ENCODE data around the gene FBXL4. TPM values are rescaled to one million over a fixed set of nuclear protein-coding genes. Genes with fewer than 3 reads are reported as not detected.

Gene FBXL4
- total and polyA plus RNA-seq, 10 of the 15 experiments (the other 5 are each of a cell fraction or from before 2014, with no cell fraction given), result 2.9 to 16.9 (median 7.2) TPM

DNA sequence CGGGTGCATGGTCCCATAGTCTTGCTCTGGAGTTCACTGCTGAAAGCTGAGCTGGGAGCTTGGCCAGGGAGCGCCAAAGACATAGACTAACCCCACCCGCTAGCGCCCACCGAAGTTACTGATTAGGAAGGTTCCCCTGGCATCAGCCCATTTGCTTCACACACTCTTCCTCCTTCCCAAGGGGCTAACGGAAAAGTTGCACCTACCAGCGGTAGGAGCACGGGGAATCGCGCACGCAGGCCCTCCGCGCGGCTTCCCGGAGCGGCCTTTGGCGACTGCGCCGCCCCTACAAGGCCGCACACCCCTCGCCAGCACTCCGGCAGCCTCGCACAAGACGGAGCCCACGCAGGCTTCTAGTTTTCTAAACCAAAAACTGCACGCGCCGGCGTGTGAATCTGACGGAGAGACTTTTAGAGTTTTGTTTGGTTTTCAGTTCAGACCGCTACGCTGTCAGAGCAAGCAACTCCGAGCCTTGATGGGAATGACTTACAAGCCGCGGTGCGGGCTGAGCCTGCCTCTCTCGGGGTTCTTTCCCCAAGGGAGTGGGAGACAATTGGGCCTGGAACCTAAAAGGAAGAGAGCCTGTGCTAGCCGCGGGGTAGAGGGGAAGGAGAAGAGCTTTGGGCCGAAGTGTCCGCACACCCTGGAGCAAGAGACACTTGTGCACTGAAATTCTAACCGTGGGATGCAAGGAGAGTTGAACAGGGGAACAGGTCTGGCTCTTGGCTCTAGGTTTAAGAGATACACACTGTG, 114.3 kb downstream of the FBXL4 start:
- H3K79me2 ChIP-seq (ENCODE audit: control insufficient read depth, insufficient read depth, low read length), result no peaks in the 10 kb centered on the region
- no peak overlapping the region for H3K9ac ChIP-seq (ENCODE audit: control insufficient read depth, insufficient read depth, low read length)
- H3K27ac ChIP-seq (ENCODE audit: control insufficient read depth, insufficient read depth), result no peak overlapping the region
- RAD21 ChIA-PET (ENCODE audit: unreplicated experiment), result no interaction called here
- ATAC-seq (peak; percentile 27), DNase-seq (ENCODE audit: low read depth, low spot score) (no peak), FAIRE-seq (no peak)
- in situ Hi-C loops (cut with MboI), result no loop called here
- SMC1A ChIA-PET (ENCODE audit: uncharacterized antibody, unreplicated experiment), result no interaction called here
- POLR2A ChIA-PET, result no interaction called here
- H3K36me3 ChIP-seq (ENCODE audit: control insufficient read depth in 2 of 2, insufficient read depth in 2 of 2, low read length in 1 of 2), result no peaks in the 10 kb centered on the region
- intact Hi-C loops (cut with micrococcal nuclease; ENCODE audit: unreplicated experiment), result no loop called here
- no peaks in the 10 kb centered on the region; the same call in 2 of the 3 replicates for H3K9me3 ChIP-seq (replicated peaks; ENCODE audit: control insufficient read depth, insufficient read depth, low read length)
- CTCF ChIA-PET, result no interaction called here
- no TSS peak for BruUV-seq (replicated peaks)
- 20% methylated on average over 41 of the region's 42 CpGs for WGBS (ENCODE audit: insufficient coverage, insufficient replicate concordance, low lambda C conversion rate, missing lambda C conversion rate)
- peaks cover 18 to 43% of the 10 kb centered on the region in 2 experiments for H3K27me3 ChIP-seq (replicated peaks in 1 of 2; ENCODE audit: control insufficient read depth in 2 of 2, insufficient read depth in 2 of 2, low read length in 1 of 2)
- no peak overlapping the region for H2AFZ ChIP-seq (ENCODE audit: control insufficient read depth, low read depth, low read length)
- H3K4me1 ChIP-seq (ENCODE audit: control insufficient read depth, insufficient read depth, low read length), result no peaks in the 10 kb centered on the region
- no peak for TF ChIP-seq SREBF1 (IDR thresholded peaks at IDR 0.05; ENCODE audit: low read length)
- no peak for TF ChIP-seq RFX5 (IDR thresholded peaks at IDR 0.05; ENCODE audit: low read depth, low read length)
- TF ChIP-seq MEF2B (IDR thresholded peaks at IDR 0.05; ENCODE audit: partially characterized antibody, poor library complexity, severe bottlenecking), result no peak
- no peak for TF ChIP-seq MEF2A (IDR thresholded peaks at IDR 0.05; ENCODE audit: insufficient read depth, low read depth, low read length)
- TF ChIP-seq GATAD2B (conservative IDR thresholded peaks at IDR 0.05; ENCODE audit: low read depth), result no peak
- TF ChIP-seq SIN3A (IDR thresholded peaks at IDR 0.05; ENCODE audit: low read depth, low read length), result no peak
- no peak for TF ChIP-seq NFYB (IDR thresholded peaks at IDR 0.05; ENCODE audit: insufficient read depth, low read depth, low read length)
- peak overlapping the region; percentile 84 for H3K4me2 ChIP-seq (ENCODE audit: control insufficient read depth, insufficient read depth)
- no peaks in the 10 kb centered on the region for H4K20me1 ChIP-seq (ENCODE audit: control insufficient read depth, insufficient read depth)
- peak overlapping the region; percentile 64; the same call in 1 of the 2 replicates for H3K4me3 ChIP-seq

- H2AFZ ChIP-seq (ENCODE audit: control insufficient read depth, low read depth, low read length), result no peak overlapping the region
- SMC1A ChIA-PET (ENCODE audit: uncharacterized antibody, unreplicated experiment), result no interaction called here
- FAIRE-seq, result no peak
- in situ Hi-C loops (cut with MboI) (no loop called here), intact Hi-C loops (cut with micrococcal nuclease; ENCODE audit: unreplicated experiment) (no loop called here)
- H3K4me1 ChIP-seq (ENCODE audit: control insufficient read depth, insufficient read depth, low read length), result no peaks in the 10 kb centered on the region
- peak; percentile 25; the same call in 2 of the 3 replicates for ATAC-seq
- POLR2A ChIA-PET, result no interaction called here
- RAD21 ChIA-PET (ENCODE audit: unreplicated experiment), result no interaction called here
- CTCF ChIA-PET, result no interaction called here
- H3K27ac ChIP-seq (ENCODE audit: control insufficient read depth, insufficient read depth), result no peak overlapping the region
- WGBS (ENCODE audit: insufficient coverage, insufficient replicate concordance, low lambda C conversion rate, missing lambda C conversion rate), result 49% methylated on average over 24 of the region's 26 CpGs
- H3K27me3 ChIP-seq (replicated peaks in 1 of 2; ENCODE audit: control insufficient read depth in 2 of 2, insufficient read depth in 2 of 2, low read length in 1 of 2), result peaks cover 18 to 45% of the 10 kb centered on the region in 2 experiments
- TF ChIP-seq TBL1XR1 (IDR thresholded peaks at IDR 0.05; ENCODE audit: low read depth, low read length) (no peak), TCF3 (IDR thresholded peaks at IDR 0.05; ENCODE audit: borderline replicate concordance, insufficient read depth, low read depth, low read length) (no peak), NFIC (IDR thresholded peaks at IDR 0.05; ENCODE audit: low read depth, low read length) (no peak), SMAD1 (IDR thresholded peaks at IDR 0.05; ENCODE audit: low read depth, partially characterized antibody) (no peak), SIN3A (IDR thresholded peaks at IDR 0.05; ENCODE audit: low read depth, low read length) (no peak), NRF1 (conservative IDR thresholded peaks at IDR 0.05; ENCODE audit: low read depth, low read length) (no peak), ZNF217 (IDR thresholded peaks at IDR 0.05) (no peak), TAF1 (IDR thresholded peaks at IDR 0.05; ENCODE audit: borderline replicate concordance, low read depth, low read length) (no peak), SMC3 (IDR thresholded peaks at IDR 0.05; ENCODE audit: borderline replicate concordance, low read length) (no peak), CHD2 (IDR thresholded peaks at IDR 0.05; ENCODE audit: borderline replicate concordance, low read depth, low read length) (no peak), SPI1 (IDR thresholded peaks at IDR 0.05; ENCODE audit: borderline replicate concordance, insufficient read depth, low read depth, low read length) (no peak)
- TF ChIP-seq, protein P1, sequence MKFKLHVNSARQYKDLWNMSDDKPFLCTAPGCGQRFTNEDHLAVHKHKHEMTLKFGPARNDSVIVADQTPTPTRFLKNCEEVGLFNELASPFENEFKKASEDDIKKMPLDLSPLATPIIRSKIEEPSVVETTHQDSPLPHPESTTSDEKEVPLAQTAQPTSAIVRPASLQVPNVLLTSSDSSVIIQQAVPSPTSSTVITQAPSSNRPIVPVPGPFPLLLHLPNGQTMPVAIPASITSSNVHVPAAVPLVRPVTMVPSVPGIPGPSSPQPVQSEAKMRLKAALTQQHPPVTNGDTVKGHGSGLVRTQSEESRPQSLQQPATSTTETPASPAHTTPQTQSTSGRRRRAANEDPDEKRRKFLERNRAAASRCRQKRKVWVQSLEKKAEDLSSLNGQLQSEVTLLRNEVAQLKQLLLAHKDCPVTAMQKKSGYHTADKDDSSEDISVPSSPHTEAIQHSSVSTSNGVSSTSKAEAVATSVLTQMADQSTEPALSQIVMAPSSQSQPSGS (IDR thresholded peaks at IDR 0.05; ENCODE audit: low read length), result no peak
- H3K9me3 ChIP-seq (replicated peaks; ENCODE audit: control insufficient read depth, insufficient read depth, low read length), result no peaks in the 10 kb centered on the region; the same call in 2 of the 3 replicates
- no peaks in the 10 kb centered on the region for H3K36me3 ChIP-seq (ENCODE audit: control insufficient read depth in 2 of 2, insufficient read depth in 2 of 2, low read length in 1 of 2)
- BruUV-seq (replicated peaks), result no TSS peak
- H4K20me1 ChIP-seq (ENCODE audit: control insufficient read depth, insufficient read depth), result no peaks in the 10 kb centered on the region
- H3K79me2 ChIP-seq (ENCODE audit: control insufficient read depth, insufficient read depth, low read length), result no peaks in the 10 kb centered on the region
- H3K4me2 ChIP-seq (ENCODE audit: control insufficient read depth, insufficient read depth), result peak overlapping the region; percentile 84; the same call in 1 of the 2 replicates
- peak overlapping the region; percentile 64; the same call in 1 of the 2 replicates for H3K4me3 ChIP-seq
- H3K9ac ChIP-seq (ENCODE audit: control insufficient read depth, insufficient read depth, low read length), result no peak overlapping the region
- DNase-seq (ENCODE audit: low read depth, low spot score), result no peak
Measured at GRCh38 chr6:98833057-98833306, 114.8 kb downstream of the FBXL4 start.
